Epithelial cell of esophagus (primary cell): ENCODE measurements around the gene SREK1.

Source experiments
- DNase-seq: peaks from one replicate; pipeline ENCODE4 v3.0.0; 2010; ENCODE audit warnings: low read depth
- H3K4me3 ChIP-seq: 2 replicates; pipeline ENCODE4 v1.5.1; 2011; ENCODE audit warnings: mild to moderate bottlenecking, low read length, control low read depth
- TF ChIP-seq, protein P1 (sequence below): IDR thresholded peaks from 2 replicates; pipeline ENCODE4 v1.5.1; 2011; ENCODE audit warnings: low read depth, mild to moderate bottlenecking, low read length, control low read depth, inconsistent platforms; ENCODE audit not compliant: insufficient read depth; ENCODE audit errors: missing control alignments

SREK1 gene

DNA sequence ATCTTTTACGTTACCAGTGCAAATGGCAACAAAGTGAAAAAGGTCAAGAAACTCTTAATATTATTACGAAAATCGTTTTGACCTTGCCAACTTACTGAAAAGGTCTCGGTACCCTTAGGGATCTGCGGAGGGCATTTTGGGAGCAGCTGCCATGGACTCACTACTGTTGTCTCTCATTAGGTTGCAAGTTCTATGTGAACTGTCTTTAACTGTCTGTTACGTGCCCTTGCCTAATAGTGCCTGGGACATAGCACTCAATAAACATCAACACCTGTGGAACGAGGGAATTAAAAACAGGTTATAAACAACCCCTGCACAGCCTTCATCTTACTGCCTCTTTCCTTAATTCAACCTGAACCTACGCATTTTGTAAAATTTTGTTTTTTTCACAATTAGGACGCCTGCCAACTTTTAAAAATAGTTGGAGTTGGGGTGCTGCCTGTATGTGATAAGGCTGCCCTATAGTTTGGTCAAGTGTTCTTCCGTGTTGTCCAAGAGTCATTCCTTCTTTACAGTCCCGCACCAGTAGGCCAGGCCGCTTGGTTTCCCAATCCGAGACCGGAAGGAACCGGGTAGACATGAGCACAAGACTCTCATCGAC, 527 bp upstream of the SREK1 start:
- no peak for DNase-seq
- TF ChIP-seq, protein P1, sequence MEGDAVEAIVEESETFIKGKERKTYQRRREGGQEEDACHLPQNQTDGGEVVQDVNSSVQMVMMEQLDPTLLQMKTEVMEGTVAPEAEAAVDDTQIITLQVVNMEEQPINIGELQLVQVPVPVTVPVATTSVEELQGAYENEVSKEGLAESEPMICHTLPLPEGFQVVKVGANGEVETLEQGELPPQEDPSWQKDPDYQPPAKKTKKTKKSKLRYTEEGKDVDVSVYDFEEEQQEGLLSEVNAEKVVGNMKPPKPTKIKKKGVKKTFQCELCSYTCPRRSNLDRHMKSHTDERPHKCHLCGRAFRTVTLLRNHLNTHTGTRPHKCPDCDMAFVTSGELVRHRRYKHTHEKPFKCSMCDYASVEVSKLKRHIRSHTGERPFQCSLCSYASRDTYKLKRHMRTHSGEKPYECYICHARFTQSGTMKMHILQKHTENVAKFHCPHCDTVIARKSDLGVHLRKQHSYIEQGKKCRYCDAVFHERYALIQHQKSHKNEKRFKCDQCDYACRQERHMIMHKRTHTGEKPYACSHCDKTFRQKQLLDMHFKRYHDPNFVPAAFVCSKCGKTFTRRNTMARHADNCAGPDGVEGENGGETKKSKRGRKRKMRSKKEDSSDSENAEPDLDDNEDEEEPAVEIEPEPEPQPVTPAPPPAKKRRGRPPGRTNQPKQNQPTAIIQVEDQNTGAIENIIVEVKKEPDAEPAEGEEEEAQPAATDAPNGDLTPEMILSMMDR: no peak
- H3K4me3 ChIP-seq: peak overlapping the region; percentile 86

DNA sequence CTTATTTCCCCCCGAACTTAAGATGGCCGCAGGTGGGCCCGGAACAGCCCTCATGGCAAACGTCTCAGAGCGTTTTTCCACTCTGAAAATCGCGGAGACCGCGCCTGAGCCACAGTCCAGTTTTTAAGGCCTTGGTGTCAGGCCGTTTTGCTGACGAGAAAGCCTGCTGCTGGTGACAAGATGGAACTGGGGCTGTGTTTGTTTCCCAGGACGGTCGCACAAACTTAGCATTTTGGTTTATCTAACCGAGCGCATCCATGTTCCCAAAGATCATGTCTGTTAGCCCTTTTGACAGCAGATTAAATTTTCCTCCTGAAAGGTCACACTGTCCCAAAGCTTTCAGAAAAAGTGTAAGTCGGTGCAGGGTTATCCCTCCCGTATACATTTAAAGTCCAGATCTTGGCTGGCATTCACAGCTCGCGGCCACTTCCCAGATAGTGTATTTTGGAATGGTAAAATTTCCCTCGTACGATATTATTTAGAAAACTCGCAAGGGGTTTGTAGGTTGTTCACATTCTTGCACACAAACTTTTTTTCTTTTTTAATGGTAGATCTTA, 812 bp downstream of the SREK1 start:
- DNase-seq: no peak
- H3K4me3 ChIP-seq: peak overlapping the region; percentile 86
- TF ChIP-seq, protein P1: no peak

- TF ChIP-seq, protein P1: no peak
- no peak for DNase-seq
- peak overlapping the region; percentile 86 for H3K4me3 ChIP-seq
Observed at GRCh38 chr5:66145737-66146136, 1.6 kb downstream of the SREK1 start.

DNA sequence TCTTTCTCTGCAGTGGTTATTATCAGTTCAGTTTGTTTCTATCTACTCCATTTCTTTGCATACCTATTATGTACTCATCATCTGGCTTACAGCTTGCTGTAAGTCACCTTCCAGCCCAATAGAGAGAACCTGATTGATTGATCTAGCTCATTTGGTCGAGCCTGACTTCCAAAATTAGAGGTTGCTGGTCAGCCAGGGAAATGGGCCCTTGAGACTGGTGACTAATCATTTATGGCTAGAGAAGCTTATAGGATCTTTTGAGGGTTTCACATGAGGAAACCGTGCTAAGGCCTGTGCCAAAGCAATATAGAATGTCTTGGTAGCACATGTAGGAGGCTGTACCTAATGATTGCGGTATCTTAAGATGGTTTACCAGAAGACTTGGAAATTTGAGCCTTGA, 5.8 kb downstream of the SREK1 start:
- TF ChIP-seq, protein P1: no peak
- no peak for DNase-seq
- H3K4me3 ChIP-seq: no peak overlapping the region

GRCh38 chr5:66151030-66151429, 6.9 kb downstream of the SREK1 start:
- TF ChIP-seq, protein P1: no peak
- H3K4me3 ChIP-seq: no peak overlapping the region
- DNase-seq: no peak

DNA sequence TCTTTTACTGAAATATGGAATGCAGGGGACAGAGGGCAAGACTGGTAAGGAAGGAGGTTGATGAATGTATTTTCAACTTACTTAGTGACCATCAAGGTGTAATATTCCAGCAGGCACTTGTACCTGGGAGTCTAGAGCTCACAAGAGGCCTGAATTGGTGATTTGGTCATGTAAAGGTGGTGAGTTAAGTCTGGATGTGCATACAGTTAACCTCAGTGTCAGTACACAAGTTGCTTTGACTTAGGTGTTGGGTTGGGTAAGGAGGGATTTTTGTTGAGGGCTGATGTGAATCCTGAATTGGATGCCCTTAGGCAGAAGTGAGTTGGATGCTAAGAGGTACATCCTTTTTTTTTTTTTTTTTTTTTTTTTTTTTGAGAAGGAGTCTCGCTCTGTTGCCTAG, 7.4 kb downstream of the SREK1 start:
- TF ChIP-seq, protein P1: no peak
- H3K4me3 ChIP-seq: no peak overlapping the region
- no peak for DNase-seq

GRCh38 chr5:66157046-66157445, 12.9 kb downstream of the SREK1 start:
- no peak overlapping the region for H3K4me3 ChIP-seq
- DNase-seq: no peak
- TF ChIP-seq, protein P1: no peak
